Keratinocyte (primary cell): ENCODE data around the gene PIK3C3. TPM values are rescaled to one million over a fixed set of nuclear protein-coding genes. Genes with fewer than 3 reads are reported as not detected.

Source experiments
- DNase-seq: peaks from one replicate; pipeline ENCODE4 v3.0.0-alpha.2; 2011; ENCODE audit warnings: low read depth, missing footprints, low spot score
- FAIRE-seq: peaks from 2 replicates; lab custom pipeline; 2011; peaks lifted over from hg19 to GRCh38; lab: Jason Lieb, UNC
- H2AFZ ChIP-seq: 2 replicates; pipeline ENCODE4 v1.6.0; 2012; ENCODE audit warnings: low read length, control low read depth, inconsistent platforms; ENCODE audit not compliant: control insufficient read depth
- H3K27ac ChIP-seq: 2 replicates; pipeline ENCODE4 v1.5.1; 2011; ENCODE audit warnings: low read length; ENCODE audit not compliant: control insufficient read depth, insufficient read depth
- H3K27me3 ChIP-seq: 3 replicates; pipeline ENCODE4 v1.6.0; 2011; ENCODE audit warnings: low read length; ENCODE audit not compliant: control insufficient read depth, insufficient read depth; ENCODE audit errors: extremely low read depth
- H3K36me3 ChIP-seq, 2 experiments: 2 replicates in 1 of 2; 3 replicates in 1 of 2; pipeline ENCODE4 v1.5.1; 2011; ENCODE audit warnings: low read length in 2 of 2, mild to moderate bottlenecking in 1 of 2; ENCODE audit not compliant: control insufficient read depth in 2 of 2, insufficient read depth in 2 of 2; ENCODE audit errors: extremely low read depth in 1 of 2
- H3K4me1 ChIP-seq: 3 replicates; pipeline ENCODE4 v1.5.1; 2011; ENCODE audit warnings: low read length; ENCODE audit not compliant: control insufficient read depth, insufficient read depth; ENCODE audit errors: extremely low read depth
- H3K4me2 ChIP-seq: 3 replicates; pipeline ENCODE4 v1.6.0; 2011; ENCODE audit warnings: low read depth, low read length; ENCODE audit not compliant: control insufficient read depth, insufficient read depth; ENCODE audit errors: extremely low read depth
- H3K4me3 ChIP-seq, 3 experiments: fragments of 200-600 bp in 1 of 3; sonication (generic) in 1 of 3; 2 replicates in 2 of 3; 3 replicates in 1 of 3; pipeline ENCODE4 v1.5.1; 2011 to 2016; ENCODE audit warnings: low read length in 3 of 3, mild to moderate bottlenecking in 3 of 3, control low read depth in 2 of 3, inconsistent platforms in 1 of 3, low read depth in 1 of 3, mixed read lengths in 1 of 3, mixed run types in 1 of 3, moderate library complexity in 1 of 3; ENCODE audit not compliant: control insufficient read depth in 2 of 3, insufficient read depth in 2 of 3; ENCODE audit errors: extremely low read depth in 1 of 3
- H3K79me2 ChIP-seq: 2 replicates; pipeline ENCODE4 v1.6.0; 2012; ENCODE audit warnings: low read length; ENCODE audit not compliant: control insufficient read depth, insufficient read depth
- H3K9ac ChIP-seq: 3 replicates; pipeline ENCODE4 v1.6.0; 2011; ENCODE audit warnings: low read length; ENCODE audit not compliant: control insufficient read depth, insufficient read depth; ENCODE audit errors: extremely low read depth
- H3K9me1 ChIP-seq: 3 replicates; pipeline ENCODE4 v1.6.0; 2011; ENCODE audit warnings: low read length; ENCODE audit not compliant: control insufficient read depth, insufficient read depth; ENCODE audit errors: extremely low read depth
- H3K9me3 ChIP-seq: 2 replicates; pipeline ENCODE4 v1.5.1; 2012; ENCODE audit warnings: low read depth, low read length; ENCODE audit not compliant: control insufficient read depth
- H4K20me1 ChIP-seq: 3 replicates; pipeline ENCODE4 v1.6.0; 2011; ENCODE audit warnings: low read length; ENCODE audit not compliant: control insufficient read depth, insufficient read depth; ENCODE audit errors: extremely low read depth
- EZH2 ChIP-seq: IDR thresholded peaks from one replicate; pipeline ENCODE4 v1.6.1; 2012; ENCODE audit warnings: inconsistent platforms, mild to moderate bottlenecking, low read length, moderate library complexity
- dilution Hi-C: fragments of 300-500 bp; cut with MboI; formaldehyde crosslinking; loops from one replicate; pipeline ENCODE4 v1.7.0; 2020; ENCODE audit warnings: low sequenced_read_pairs; ENCODE audit not compliant: extremely low pct_ligation_motif_present
- polyA plus RNA-seq, 5 experiments: library from polyadenylated mRNA; depleted of rRNA in 3 of 5; stranded (reverse) in 3 of 5; stranded (forward) in 1 of 5; unstranded in 1 of 5; fragments of >200 nt; gene quantifications; 1 replicate in 1 of 5; 2 replicates in 3 of 5; 3 replicates in 1 of 5; pipeline versions ENCODE4 v1.2.1 to v1.2.3, GENCODE V29; 2011 to 2012; ENCODE audit warnings: missing spikeins in 2 of 5, low read depth in 1 of 5, low replicate concordance in 1 of 5
- TF ChIP-seq, protein P1 (sequence below), 3 experiments: IDR thresholded peaks in 1 of 3; conservative IDR thresholded peaks in 1 of 3; optimal IDR thresholded peaks in 1 of 3; 2 replicates in 2 of 3; 3 replicates in 1 of 3; pipeline versions ENCODE3 to v1.5.1; 2011; ENCODE audit warnings: low read length in 3 of 3, mild to moderate bottlenecking in 3 of 3, moderate library complexity in 2 of 3, control low read depth in 1 of 3, inconsistent platforms in 1 of 3; ENCODE audit not compliant: insufficient read depth in 2 of 3; ENCODE audit errors: extremely low read depth in 1 of 3

The PIK3C3 gene
- polyA plus RNA-seq, 1 donor (not counting 4 experiments of a cell fraction or from before 2014, with no cell fraction given): 65.0 TPM

- Histone ChIP-seq H3K27me3 (no peaks in the 10 kb centered on the region), H3K27ac (no peak overlapping the region), H3K4me2 (no peak overlapping the region), H3K9ac (no peak overlapping the region), H3K4me1 (no peaks in the 10 kb centered on the region), H2AFZ (no peak overlapping the region), H3K79me2 (no peaks in the 10 kb centered on the region), H3K9me3 (no peaks in the 10 kb centered on the region), H3K9me1 (no peaks in the 10 kb centered on the region), H3K36me3 (peaks cover 9 to 15% of the 10 kb centered on the region in 2 experiments), H3K4me3 (no peak overlapping the region), H4K20me1 (no peaks in the 10 kb centered on the region)
- dilution Hi-C loops: no loop called here
- DNase-seq: no peak
- no peak for TF ChIP-seq EZH2
- TF ChIP-seq, protein P1, sequence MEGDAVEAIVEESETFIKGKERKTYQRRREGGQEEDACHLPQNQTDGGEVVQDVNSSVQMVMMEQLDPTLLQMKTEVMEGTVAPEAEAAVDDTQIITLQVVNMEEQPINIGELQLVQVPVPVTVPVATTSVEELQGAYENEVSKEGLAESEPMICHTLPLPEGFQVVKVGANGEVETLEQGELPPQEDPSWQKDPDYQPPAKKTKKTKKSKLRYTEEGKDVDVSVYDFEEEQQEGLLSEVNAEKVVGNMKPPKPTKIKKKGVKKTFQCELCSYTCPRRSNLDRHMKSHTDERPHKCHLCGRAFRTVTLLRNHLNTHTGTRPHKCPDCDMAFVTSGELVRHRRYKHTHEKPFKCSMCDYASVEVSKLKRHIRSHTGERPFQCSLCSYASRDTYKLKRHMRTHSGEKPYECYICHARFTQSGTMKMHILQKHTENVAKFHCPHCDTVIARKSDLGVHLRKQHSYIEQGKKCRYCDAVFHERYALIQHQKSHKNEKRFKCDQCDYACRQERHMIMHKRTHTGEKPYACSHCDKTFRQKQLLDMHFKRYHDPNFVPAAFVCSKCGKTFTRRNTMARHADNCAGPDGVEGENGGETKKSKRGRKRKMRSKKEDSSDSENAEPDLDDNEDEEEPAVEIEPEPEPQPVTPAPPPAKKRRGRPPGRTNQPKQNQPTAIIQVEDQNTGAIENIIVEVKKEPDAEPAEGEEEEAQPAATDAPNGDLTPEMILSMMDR (optimal IDR thresholded peaks at IDR 0.05 in 1 of 3, IDR thresholded peaks at IDR 0.05 in 1 of 3, conservative IDR thresholded peaks at IDR 0.05 in 1 of 3; ENCODE audit: extremely low read depth in 1 of 3, insufficient read depth in 2 of 3, low read length in 3 of 3): no peak
- no peak for FAIRE-seq
Observed at GRCh38 chr18:41999751-42000150, 44.7 kb downstream of the PIK3C3 start.

GRCh38 chr18:42001801-42002200 lies 46.8 kb downstream of the PIK3C3 start:
- DNase-seq: no peak
- no peak overlapping the region for H3K9ac ChIP-seq
- no peak overlapping the region for H3K4me2 ChIP-seq
- H4K20me1 ChIP-seq: no peaks in the 10 kb centered on the region
- no peak overlapping the region for H2AFZ ChIP-seq
- dilution Hi-C loops: no loop called here
- peaks cover 7 to 12% of the 10 kb centered on the region in 2 experiments for H3K36me3 ChIP-seq
- FAIRE-seq: no peak
- H3K27ac ChIP-seq: no peak overlapping the region
- no peaks in the 10 kb centered on the region for H3K79me2 ChIP-seq
- no peaks in the 10 kb centered on the region for H3K4me1 ChIP-seq
- no peaks in the 10 kb centered on the region for H3K9me1 ChIP-seq
- H3K27me3 ChIP-seq: no peaks in the 10 kb centered on the region
- TF ChIP-seq EZH2: no peak
- TF ChIP-seq, protein P1 (optimal IDR thresholded peaks at IDR 0.05 in 1 of 3, IDR thresholded peaks at IDR 0.05 in 1 of 3, conservative IDR thresholded peaks at IDR 0.05 in 1 of 3; ENCODE audit: extremely low read depth in 1 of 3, insufficient read depth in 2 of 3, low read length in 3 of 3): no peak
- no peaks in the 10 kb centered on the region for H3K9me3 ChIP-seq
- no peak overlapping the region for H3K4me3 ChIP-seq
